Glomerular visceral epithelial cell (primary cell): ENCODE results near the gene RDH8.

Experiments used
- DNase-seq: peaks from one replicate; pipeline ENCODE4 v3.0.0-alpha.2; 2016; ENCODE audit errors: extremely low spot score

RDH8 gene

GRCh38 chr19:10036601-10037071, 23.4 kb downstream of the RDH8 start:
- no peak for DNase-seq

- no peak for DNase-seq
Observed at GRCh38 chr19:10037367-10037766, 24.1 kb downstream of the RDH8 start.

- DNase-seq, result no peak
Observed at GRCh38 chr19:10037809-10038208, 24.5 kb downstream of the RDH8 start.

- DNase-seq, result peak; percentile 8
Observed at GRCh38 chr19:10043286-10043927, 30.1 kb downstream of the RDH8 start.

DNA sequence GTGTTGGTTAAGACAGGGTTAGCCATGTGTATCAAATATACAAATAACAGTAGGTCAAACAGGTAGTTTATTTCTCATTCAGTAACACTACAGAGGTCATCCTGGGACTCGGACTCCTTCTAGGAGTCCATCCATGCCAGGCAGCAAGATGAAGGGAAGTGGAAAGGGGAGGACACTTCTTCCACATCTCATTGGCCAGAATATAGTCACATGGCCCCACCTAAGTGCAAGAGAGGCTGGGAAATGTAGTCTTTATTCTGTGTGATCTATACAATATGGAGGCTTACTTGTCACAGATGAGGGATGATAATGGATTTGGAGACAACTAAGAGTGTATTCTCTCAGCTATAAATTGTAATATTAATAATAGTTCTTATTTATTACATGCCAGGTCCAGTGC, 31.1 kb downstream of the RDH8 start:
- DNase-seq, result no peak

DNA sequence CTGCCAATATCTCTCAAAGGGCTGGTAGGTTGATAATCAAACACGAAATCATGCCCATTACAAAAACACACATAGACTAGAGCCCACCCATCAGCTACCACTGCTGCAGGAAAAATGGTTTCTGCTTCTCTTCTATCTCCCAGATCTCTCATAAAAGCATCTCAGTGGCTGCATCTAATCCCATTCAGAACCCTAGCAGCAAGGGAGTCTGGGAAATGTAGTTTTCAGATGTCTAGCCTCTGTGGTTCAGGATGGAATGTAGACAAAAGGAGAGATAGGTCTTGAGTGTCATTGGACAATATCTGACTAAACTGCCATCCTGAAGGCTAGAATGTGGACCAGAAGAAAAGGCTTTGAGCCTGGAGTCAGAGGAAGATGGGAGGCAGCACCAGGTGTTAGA, 32.1 kb downstream of the RDH8 start:
- no peak for DNase-seq

- no peak for DNase-seq
Observed at GRCh38 chr19:10049626-10050025, 36.3 kb downstream of the RDH8 start.

DNA sequence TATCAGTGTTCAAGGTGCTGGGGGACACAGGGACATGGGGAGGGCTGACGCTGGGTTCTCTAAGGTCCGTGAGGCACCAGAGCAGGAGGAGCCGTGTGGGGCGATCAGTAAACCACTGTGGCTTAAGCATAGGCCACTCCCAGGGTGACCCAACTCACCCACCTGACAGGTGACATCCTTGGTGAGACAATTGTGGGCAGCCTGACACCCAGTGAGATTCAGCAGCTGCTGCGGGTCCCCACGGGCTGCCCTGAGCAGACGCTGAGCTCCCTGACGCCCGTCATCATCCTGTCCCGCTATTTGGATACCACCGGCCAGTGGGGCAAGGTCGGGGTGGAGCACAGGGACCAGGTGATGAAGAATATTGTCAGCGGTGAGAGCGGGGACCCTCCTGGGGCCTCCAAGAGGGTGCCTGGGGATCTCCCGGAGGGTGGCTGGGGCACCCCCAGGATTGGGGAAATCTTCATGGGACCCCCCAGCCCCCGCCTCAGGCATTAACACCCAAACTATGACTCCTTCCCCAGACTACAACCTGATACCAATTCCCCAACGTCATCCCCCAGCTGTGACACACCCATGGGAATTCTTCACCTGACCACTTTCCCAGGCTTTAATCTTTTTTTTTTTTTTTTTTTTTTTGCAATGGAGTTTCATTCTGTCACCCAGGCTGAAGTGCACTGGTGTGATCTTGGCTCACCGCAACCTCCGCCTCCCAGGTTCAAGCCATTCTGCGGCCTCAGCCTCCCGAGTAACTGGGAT, 39.5 kb downstream of the RDH8 start:
- no peak for DNase-seq

- no peak for DNase-seq
Observed at GRCh38 chr19:10061717-10062310, 48.5 kb downstream of the RDH8 start.

GRCh38 chr19:10068205-10068604, 54.9 kb downstream of the RDH8 start:
- DNase-seq, result peak; percentile 27

DNA sequence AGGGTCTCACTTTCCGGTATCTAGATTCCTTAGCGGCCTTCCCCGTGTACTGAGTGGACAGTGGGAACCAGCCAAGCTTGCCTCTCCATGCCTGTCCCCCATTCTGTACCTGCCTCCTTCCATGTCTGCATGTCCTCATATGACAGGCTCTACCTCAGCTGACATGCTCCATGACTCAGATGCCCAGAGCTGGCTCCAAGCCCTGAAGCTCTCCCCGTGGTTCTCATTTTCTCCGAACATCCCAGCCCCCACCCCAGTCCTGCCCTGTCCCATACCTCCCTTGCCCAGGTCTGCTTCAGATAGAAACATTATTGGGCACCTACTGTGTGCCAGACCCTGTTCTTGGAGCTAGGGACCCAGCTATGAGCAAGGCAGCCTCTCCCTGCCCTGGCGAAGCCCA, 55.8 kb downstream of the RDH8 start:
- DNase-seq, result no peak

DNA sequence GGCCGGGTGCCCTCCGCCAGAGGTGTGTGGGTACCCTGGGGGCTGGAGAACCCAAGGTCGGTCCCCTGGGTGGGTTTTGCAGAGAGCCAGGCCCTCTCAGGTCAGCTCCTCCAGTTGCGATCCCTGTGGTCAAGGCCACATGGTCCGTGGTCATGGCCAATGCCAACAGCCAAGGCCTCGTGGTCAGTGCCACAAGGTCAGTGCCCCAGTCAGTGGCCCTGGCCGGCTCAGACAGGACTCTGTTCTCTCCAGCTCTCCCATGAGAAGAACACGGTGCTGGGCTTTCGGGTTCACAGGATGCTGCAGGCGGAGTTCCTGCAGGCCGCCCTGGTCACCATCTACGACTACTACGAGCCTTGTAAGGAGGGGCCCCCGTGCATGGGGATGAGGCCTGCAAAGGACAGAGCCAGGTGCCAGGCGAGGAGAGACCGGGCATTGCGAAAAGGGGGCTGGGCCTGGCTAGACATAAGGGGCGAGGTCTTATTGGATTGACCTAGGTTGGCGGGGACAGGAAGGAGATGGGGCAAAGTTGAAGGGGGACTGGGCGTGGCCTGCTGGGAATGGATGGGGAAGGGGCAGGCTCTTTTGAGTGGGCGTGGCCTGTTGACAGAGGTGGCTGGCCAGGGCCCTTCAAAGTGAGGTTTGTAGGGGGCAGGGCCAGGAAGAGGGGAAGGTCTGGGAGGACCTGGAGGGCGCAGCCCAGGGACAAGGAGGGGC, 57.6 kb downstream of the RDH8 start:
- no peak for DNase-seq
